OCI-LY1 (cell line): ENCODE data around the gene GRID2.

Experiments
- H2AFZ ChIP-seq: fragments of 200-600 bp; sonication (generic), shearing (Covaris generic); 2 replicates; pipeline ENCODE4 v1.6.0; 2014; ENCODE audit warnings: antibody characterized with exemption, mild to moderate bottlenecking, low read length
- H3F3A ChIP-seq: fragments of 200-600 bp; sonication (generic), shearing (Covaris generic); 2 replicates; pipeline ENCODE4 v1.6.0; 2014; ENCODE audit warnings: mild to moderate bottlenecking, antibody characterized with exemption, low read length, moderate library complexity; ENCODE audit not compliant: insufficient read depth
- H3K27ac ChIP-seq: fragments of 200-600 bp; sonication (generic); 2 replicates; pipeline ENCODE4 v1.5.1; 2014; ENCODE audit warnings: low read length, mixed run types, mild to moderate bottlenecking, low read depth; ENCODE audit not compliant: poor library complexity, severe bottlenecking
- H3K27me3 ChIP-seq: fragments of 200-600 bp; sonication (generic); 2 replicates; pipeline ENCODE4 v1.6.0; 2014; ENCODE audit warnings: antibody characterized with exemption, mild to moderate bottlenecking, low read length, moderate library complexity; ENCODE audit not compliant: insufficient read depth
- H3K36me3 ChIP-seq: fragments of 200-600 bp; sonication (generic); 2 replicates; pipeline ENCODE4 v1.6.1; 2014; ENCODE audit warnings: mild to moderate bottlenecking, antibody characterized with exemption, low read length, moderate library complexity, mixed read lengths; ENCODE audit not compliant: insufficient read depth
- H3K4me1 ChIP-seq: fragments of 200-600 bp; sonication (generic); 2 replicates; pipeline ENCODE4 v1.5.1; 2014; ENCODE audit warnings: mild to moderate bottlenecking, low read length, moderate library complexity; ENCODE audit not compliant: insufficient read depth, severe bottlenecking
- H3K4me2 ChIP-seq: fragments of 200-600 bp; sonication (generic), shearing (Covaris generic); 2 replicates; pipeline ENCODE4 v1.6.1; 2014; ENCODE audit warnings: low read length
- H3K4me3 ChIP-seq: fragments of 200-600 bp; sonication (generic); 2 replicates; pipeline ENCODE4 v1.5.1; 2014; ENCODE audit warnings: low read length, low read depth, mild to moderate bottlenecking, mixed read lengths; ENCODE audit not compliant: poor library complexity, severe bottlenecking
- H3K79me2 ChIP-seq: fragments of 200-600 bp; shearing (Covaris generic); 2 replicates; pipeline ENCODE4 v1.6.1; 2016; ENCODE audit warnings: mixed run types, low read length, mixed read lengths; ENCODE audit not compliant: insufficient read depth
- H3K9ac ChIP-seq: fragments of 200-600 bp; sonication (generic), shearing (Covaris generic); 2 replicates; pipeline ENCODE4 v1.6.1; 2014; ENCODE audit warnings: mild to moderate bottlenecking, low read length, mixed read lengths
- H3K9me2 ChIP-seq: fragments of 200-600 bp; sonication (generic), shearing (Covaris generic); 2 replicates; pipeline ENCODE4 v1.6.1; 2014; ENCODE audit warnings: low read depth, mild to moderate bottlenecking, low read length, mixed read lengths
- H3K9me3 ChIP-seq: fragments of 200-600 bp; shearing (Covaris generic); 2 replicates; pipeline ENCODE4 v1.6.1; 2014; ENCODE audit warnings: low read length, mixed read lengths
- H4K20me1 ChIP-seq: fragments of 200-600 bp; sonication (generic), shearing (Covaris generic); 2 replicates; pipeline ENCODE4 v1.6.0; 2016; ENCODE audit warnings: mild to moderate bottlenecking, low read length; ENCODE audit not compliant: insufficient read depth
- CTCF ChIP-seq: fragments of 200-600 bp; sonication (generic), shearing (Covaris generic); IDR thresholded peaks from 2 replicates; pipeline ENCODE4 v1.5.1; 2017; ENCODE audit warnings: mild to moderate bottlenecking, antibody characterized with exemption, low read length, moderate library complexity, mixed read lengths
- EZH2 ChIP-seq: fragments of 200-600 bp; sonication (generic), shearing (Covaris generic); IDR thresholded peaks from 2 replicates; pipeline ENCODE4 v1.8.0; 2017; ENCODE audit warnings: borderline replicate concordance, mixed run types, mild to moderate bottlenecking, antibody characterized with exemption, low read length, moderate library complexity, mixed read lengths

GRID2 gene

GRCh38 chr4:92600638-92601037 lies 296.9 kb downstream of the GRID2 start:
- H3K4me3 ChIP-seq: no peak overlapping the region
- no peaks in the 10 kb centered on the region for H4K20me1 ChIP-seq
- H3K36me3 ChIP-seq: no peaks in the 10 kb centered on the region
- H3K9me3 ChIP-seq: no peaks in the 10 kb centered on the region
- H3K79me2 ChIP-seq: no peaks in the 10 kb centered on the region
- no peaks in the 10 kb centered on the region for H3K9me2 ChIP-seq
- no peaks in the 10 kb centered on the region for H3K4me1 ChIP-seq
- H3K4me2 ChIP-seq: no peak overlapping the region
- no peaks in the 10 kb centered on the region for H3K27me3 ChIP-seq
- no peak overlapping the region for H3K27ac ChIP-seq
- no peak overlapping the region for H2AFZ ChIP-seq
- no peaks in the 10 kb centered on the region for H3F3A ChIP-seq
- TF ChIP-seq CTCF (no peak), EZH2 (no peak)
- H3K9ac ChIP-seq: no peak overlapping the region

- H3K9ac ChIP-seq: no peak overlapping the region
- no peaks in the 10 kb centered on the region for H3F3A ChIP-seq
- H3K27ac ChIP-seq: no peak overlapping the region
- no peaks in the 10 kb centered on the region for H3K27me3 ChIP-seq
- no peaks in the 10 kb centered on the region for H3K36me3 ChIP-seq
- no peak for TF ChIP-seq EZH2
- H3K9me3 ChIP-seq: no peaks in the 10 kb centered on the region
- no peaks in the 10 kb centered on the region for H4K20me1 ChIP-seq
- H2AFZ ChIP-seq: no peak overlapping the region
- no peaks in the 10 kb centered on the region for H3K9me2 ChIP-seq
- H3K4me1 ChIP-seq: no peaks in the 10 kb centered on the region
- no peak overlapping the region for H3K4me2 ChIP-seq
- H3K79me2 ChIP-seq: no peaks in the 10 kb centered on the region
- H3K4me3 ChIP-seq: no peak overlapping the region
Measured at GRCh38 chr4:92606227-92606626, 302.5 kb downstream of the GRID2 start.

GRCh38 chr4:92615049-92615448 lies 311.3 kb downstream of the GRID2 start:
- Histone ChIP-seq H3K79me2 (no peaks in the 10 kb centered on the region), H3K4me3 (no peak overlapping the region), H3K27me3 (no peaks in the 10 kb centered on the region), H3K4me1 (no peaks in the 10 kb centered on the region), H3K9ac (no peak overlapping the region), H3K27ac (no peak overlapping the region), H3K9me3 (no peaks in the 10 kb centered on the region), H3K36me3 (no peaks in the 10 kb centered on the region), H3F3A (no peaks in the 10 kb centered on the region), H3K9me2 (no peaks in the 10 kb centered on the region), H3K4me2 (no peak overlapping the region), H2AFZ (no peak overlapping the region), H4K20me1 (no peaks in the 10 kb centered on the region)
- TF ChIP-seq EZH2 (no peak), CTCF (no peak)

GRCh38 chr4:92618968-92619367 lies 315.2 kb downstream of the GRID2 start:
- no peaks in the 10 kb centered on the region for H3K36me3 ChIP-seq
- no peak overlapping the region for H3K4me3 ChIP-seq
- no peaks in the 10 kb centered on the region for H3K9me3 ChIP-seq
- no peak overlapping the region for H3K9ac ChIP-seq
- no peaks in the 10 kb centered on the region for H4K20me1 ChIP-seq
- no peaks in the 10 kb centered on the region for H3K9me2 ChIP-seq
- no peaks in the 10 kb centered on the region for H3K79me2 ChIP-seq
- TF ChIP-seq CTCF: no peak
- no peak for TF ChIP-seq EZH2
- H3F3A ChIP-seq: no peaks in the 10 kb centered on the region
- no peak overlapping the region for H2AFZ ChIP-seq
- no peaks in the 10 kb centered on the region for H3K27me3 ChIP-seq
- H3K4me1 ChIP-seq: no peaks in the 10 kb centered on the region
- H3K27ac ChIP-seq: no peak overlapping the region
- no peak overlapping the region for H3K4me2 ChIP-seq
